GM19455 (cell line): ENCODE data around the gene SLFN13.
"Not testable (repeated sequence)": the region's sequence is repeated elsewhere in the genome, so short reads cannot be mapped to it uniquely, and the experiment has no call there.

Experiments used
- ATAC-seq: cut with Tn5 transposase; IDR thresholded peaks from one replicate; pipeline ENCODE4 v1.9.1; 2021; ENCODE audit not compliant: unreplicated experiment

SLFN13 gene

DNA sequence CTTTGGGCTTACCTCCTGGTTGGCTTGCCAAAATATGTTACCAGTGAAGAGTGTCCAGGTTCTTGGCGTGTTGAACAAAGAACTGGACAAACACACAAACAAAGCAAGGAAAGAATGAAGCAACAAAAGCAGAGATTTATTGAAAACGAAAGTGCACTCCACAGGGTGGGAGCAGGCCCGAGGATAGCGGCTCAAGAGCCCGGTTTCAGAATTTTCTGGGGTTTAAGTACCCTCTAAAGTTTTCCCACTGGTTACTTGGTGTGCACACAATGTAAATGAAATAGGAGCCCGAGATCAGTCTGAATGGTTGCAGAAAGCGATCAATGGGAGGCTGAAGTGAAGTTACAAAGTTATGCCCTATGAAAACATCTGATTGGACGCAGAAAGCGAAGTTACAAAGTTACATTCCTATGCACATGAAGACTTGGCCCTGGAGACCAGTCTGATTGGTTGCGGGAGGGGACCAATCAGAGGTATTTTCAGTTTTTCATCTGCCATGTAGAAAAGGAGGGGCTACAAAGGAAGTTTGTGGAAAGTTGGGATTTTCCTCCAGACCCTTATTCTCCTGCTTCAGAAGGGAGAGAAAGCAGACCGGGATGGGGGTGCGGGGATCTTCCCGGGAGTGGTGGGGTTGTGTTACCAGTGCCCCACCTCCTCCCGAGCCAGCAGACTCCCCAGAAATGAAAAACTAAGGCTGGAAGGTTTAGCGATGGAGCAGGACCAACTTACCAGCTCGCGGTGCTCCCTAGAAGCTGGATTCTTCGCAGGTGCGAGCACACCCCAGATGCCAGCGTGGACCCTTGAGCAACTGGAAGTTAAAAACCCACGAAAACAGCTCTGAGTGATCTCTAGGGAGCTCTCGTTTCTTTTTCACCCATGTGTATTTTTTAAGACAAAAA, 16.1 kb downstream of the SLFN13 start, which contains the start of gene SLFN12:
Gene SLFN12 (minus strand): TSS at position 325 of the 899 bp plus-strand sequence. CDS start 9,472 bp downstream, outside the sequence.
- ATAC-seq, result peak; percentile 64

- ATAC-seq, result no peak
Observed at GRCh38 chr17:35429702-35430101, 18.9 kb downstream of the SLFN13 start.

- ATAC-seq, result no peak
Observed at GRCh38 chr17:35428229-35428628, 20.3 kb downstream of the SLFN13 start.

- ATAC-seq, result no peak
Observed at GRCh38 chr17:35423761-35424160, 24.8 kb downstream of the SLFN13 start.

- not testable (repeated sequence) for ATAC-seq
Observed at GRCh38 chr17:35421069-35421468, 27.5 kb downstream of the SLFN13 start.

GRCh38 chr17:35416659-35417058, 31.9 kb downstream of the SLFN13 start:
- no peak for ATAC-seq

- not testable (repeated sequence) for ATAC-seq
Observed at GRCh38 chr17:35414707-35415106, 33.9 kb downstream of the SLFN13 start.

DNA sequence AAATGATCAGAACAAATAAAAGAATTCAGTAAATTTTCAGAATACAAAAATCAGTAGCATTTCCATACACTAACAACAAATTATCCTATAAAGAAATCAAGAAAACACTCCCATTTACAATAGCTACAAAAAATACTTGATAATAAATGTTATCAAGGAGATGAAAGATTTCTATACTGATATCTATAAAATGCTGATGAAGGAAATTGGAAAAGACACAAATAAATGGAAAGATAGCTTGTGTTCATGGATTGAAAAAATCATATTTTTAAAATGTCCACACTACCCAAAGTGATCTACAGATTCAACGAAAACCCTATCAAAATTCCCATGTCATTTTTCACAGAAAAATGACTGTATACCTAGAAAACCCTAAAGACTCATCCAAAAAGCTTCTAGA, 34.3 kb downstream of the SLFN13 start:
- ATAC-seq, result no peak

DNA sequence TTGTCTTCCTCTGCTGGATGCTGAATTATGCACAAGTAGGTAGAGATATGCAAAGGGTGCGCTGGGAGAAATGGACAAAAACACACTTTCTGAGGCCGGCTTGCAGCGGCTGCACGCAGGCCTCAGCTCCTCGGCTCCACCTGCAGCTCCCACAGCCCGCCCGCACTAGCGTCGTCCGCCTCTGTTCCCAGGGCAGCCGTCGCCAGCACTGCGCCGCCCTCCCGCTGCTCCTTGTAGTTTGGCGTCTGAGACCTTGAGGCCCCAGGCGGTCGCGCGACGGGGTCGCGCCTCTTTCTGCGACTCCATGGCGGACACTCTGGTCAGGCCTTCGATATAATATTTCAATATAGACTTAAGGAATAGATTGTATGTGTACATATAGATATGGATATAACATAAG, 41.0 kb downstream of the SLFN13 start:
- ATAC-seq, result no peak

GRCh38 chr17:35406568-35406967, 42.0 kb downstream of the SLFN13 start:
- no peak for ATAC-seq

DNA sequence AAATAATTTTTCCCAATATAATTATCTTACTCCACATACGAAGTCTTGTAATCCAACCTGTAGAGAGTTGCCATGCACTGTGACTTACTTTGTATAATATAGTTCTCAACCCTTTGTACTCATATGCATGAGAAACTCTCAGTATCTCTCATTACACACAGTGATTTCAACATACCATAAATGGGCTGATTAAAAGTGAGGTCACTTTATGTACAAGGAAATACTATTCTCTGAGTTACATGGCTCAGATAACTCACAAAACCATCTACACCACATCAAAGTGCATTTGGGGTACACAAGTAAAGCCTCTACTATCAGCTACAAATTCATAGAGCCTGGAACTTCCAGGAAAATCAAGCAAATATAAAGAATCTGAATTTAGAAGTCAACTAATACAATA, 44.2 kb downstream of the SLFN13 start:
- ATAC-seq, result no peak

GRCh38 chr17:35393783-35394182, 54.8 kb downstream of the SLFN13 start:
- not testable (repeated sequence) for ATAC-seq

- ATAC-seq, result no peak
Observed at GRCh38 chr17:35390663-35391062, 57.9 kb downstream of the SLFN13 start.

DNA sequence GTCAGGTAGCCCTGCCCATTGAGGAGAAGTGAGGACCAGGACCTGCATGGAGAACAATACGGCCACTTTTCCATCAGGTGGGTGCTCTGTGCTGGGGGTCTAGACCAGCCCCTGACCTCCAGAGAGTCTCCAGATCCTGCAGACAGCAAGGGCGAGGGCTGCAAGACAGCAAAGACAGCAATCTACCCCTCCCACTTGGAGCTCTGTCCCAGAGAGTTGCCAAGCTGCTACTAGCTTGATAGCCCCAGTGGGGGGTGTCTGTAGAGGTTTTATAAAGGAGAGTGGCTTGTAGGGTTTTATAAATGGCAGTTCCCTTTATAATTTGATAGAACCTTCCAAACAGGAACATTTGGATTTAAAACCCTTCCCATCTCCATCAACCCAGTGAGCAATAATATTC, 58.4 kb downstream of the SLFN13 start:
- no peak for ATAC-seq

GRCh38 chr17:35387496-35387895, 61.1 kb downstream of the SLFN13 start:
- ATAC-seq, result no peak
